OCI-LY3 (cell line): ENCODE measurements around the gene IRF6.

Experiments used
- H2AFZ ChIP-seq: fragments of 200-600, 300-600 bp; shearing (Covaris generic); 2 replicates; pipeline ENCODE4 v1.6.0; 2014; ENCODE audit warnings: antibody characterized with exemption, low read depth, low read length
- H3K27ac ChIP-seq: fragments of 200-600, 300-600 bp; sonication (generic); 2 replicates; pipeline ENCODE4 v1.5.1; 2014; ENCODE audit warnings: mild to moderate bottlenecking, low read length, moderate library complexity, mixed read lengths
- H3K27me3 ChIP-seq: fragments of 200-600, 300-600 bp; sonication (generic); 2 replicates; pipeline ENCODE4 v1.6.1; 2014; ENCODE audit warnings: low read depth, low read length, mixed read lengths
- H3K36me3 ChIP-seq: fragments of 200-600, 300-600 bp; sonication (generic); replicated peaks from 2 replicates; pipeline ENCODE3; 2014; ENCODE audit warnings: low read depth, low read length, mixed read lengths
- H3K4me1 ChIP-seq: fragments of 300-600, 200-600 bp; sonication (generic); 2 replicates; pipeline ENCODE4 v1.6.1; 2014; ENCODE audit warnings: low read length, mixed read lengths
- H3K4me2 ChIP-seq: fragments of 200-600, 300-600 bp; sonication (generic); 2 replicates; pipeline ENCODE4 v1.6.1; 2014; ENCODE audit warnings: low read length, mixed read lengths
- H3K4me3 ChIP-seq: fragments of 300-600, 200-600 bp; sonication (generic); 2 replicates; pipeline ENCODE4 v1.5.1; 2014; ENCODE audit warnings: antibody characterized with exemption, mild to moderate bottlenecking, low read length, moderate library complexity
- H3K79me2 ChIP-seq: fragments of 300-600, 200-600 bp; shearing (Covaris generic); 2 replicates; pipeline ENCODE4 v1.6.1; 2014; ENCODE audit warnings: mild to moderate bottlenecking, low read length, mixed read lengths
- H3K9ac ChIP-seq: fragments of 300-600, 200-600 bp; shearing (Covaris generic); 2 replicates; pipeline ENCODE4 v1.6.0; 2014; ENCODE audit warnings: mild to moderate bottlenecking, low read length, moderate library complexity
- H3K9me3 ChIP-seq: fragments of 200-600, 300-600 bp; shearing (Covaris generic); 2 replicates; pipeline ENCODE4 v1.6.1; 2014; ENCODE audit warnings: low read length, mixed read lengths; ENCODE audit not compliant: insufficient read depth
- H4K20me1 ChIP-seq: fragments of 200-600, 300-600 bp; sonication (generic); 2 replicates; pipeline ENCODE4 v1.6.1; 2016; ENCODE audit warnings: low read length, mixed read lengths; ENCODE audit not compliant: insufficient read depth
- EZH2phosphoT487 ChIP-seq: fragments of 200-600 bp; shearing (Covaris generic); IDR thresholded peaks from 2 replicates; pipeline ENCODE4 v1.6.1; 2018; ENCODE audit warnings: antibody characterized with exemption, mixed run types, low read depth
- TF ChIP-seq, protein P1 (sequence below): fragments of 200-600, 300-600 bp; sonication (generic); IDR thresholded peaks from 2 replicates; pipeline ENCODE4 v1.5.1; 2014; ENCODE audit warnings: antibody characterized with exemption, low read length, low read depth

Gene IRF6

DNA sequence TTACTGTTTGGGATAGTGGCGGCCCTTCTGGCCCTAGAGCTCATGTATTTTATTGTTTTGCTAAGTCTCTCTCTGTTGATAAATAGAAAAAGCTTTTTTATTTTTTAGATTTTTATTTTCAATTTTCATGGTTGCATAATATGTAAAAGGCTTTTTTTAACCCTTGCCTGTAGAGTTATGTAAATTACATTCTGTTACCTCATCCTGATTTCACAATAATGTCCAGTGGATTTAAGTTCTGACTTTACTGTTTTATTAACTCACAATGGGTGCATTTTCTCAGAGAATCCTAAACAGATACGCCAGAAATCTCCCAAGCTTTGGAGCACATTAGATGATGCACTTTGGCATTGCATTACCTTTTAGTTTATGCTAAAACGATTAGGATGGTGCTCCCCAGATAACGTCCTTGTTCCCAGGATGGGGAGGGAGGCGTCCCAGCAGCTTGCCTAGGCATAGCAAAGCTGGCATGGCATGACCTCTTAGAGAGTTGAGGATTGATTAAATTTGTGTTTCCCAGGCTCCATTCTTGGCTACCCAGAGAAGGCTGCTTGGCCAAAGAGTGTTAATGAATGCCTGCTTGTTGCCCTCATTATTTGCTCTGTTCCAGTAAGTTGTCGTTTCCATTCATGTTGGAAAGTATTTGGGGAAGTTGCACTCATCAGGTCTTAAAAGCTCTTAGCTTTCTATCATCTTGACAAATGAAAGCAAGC is 38.9 kb upstream of the IRF6 start:
- Histone ChIP-seq H3K36me3 (peaks cover 74% of the 10 kb centered on the region), H3K9ac (no peak overlapping the region), H3K27ac (no peak overlapping the region), H3K4me1 (no peaks in the 10 kb centered on the region), H3K4me3 (no peak overlapping the region), H2AFZ (no peak overlapping the region), H3K79me2 (no peaks in the 10 kb centered on the region), H4K20me1 (no peaks in the 10 kb centered on the region), H3K9me3 (no peaks in the 10 kb centered on the region), H3K4me2 (no peak overlapping the region), H3K27me3 (no peaks in the 10 kb centered on the region)
- TF ChIP-seq, protein P1, sequence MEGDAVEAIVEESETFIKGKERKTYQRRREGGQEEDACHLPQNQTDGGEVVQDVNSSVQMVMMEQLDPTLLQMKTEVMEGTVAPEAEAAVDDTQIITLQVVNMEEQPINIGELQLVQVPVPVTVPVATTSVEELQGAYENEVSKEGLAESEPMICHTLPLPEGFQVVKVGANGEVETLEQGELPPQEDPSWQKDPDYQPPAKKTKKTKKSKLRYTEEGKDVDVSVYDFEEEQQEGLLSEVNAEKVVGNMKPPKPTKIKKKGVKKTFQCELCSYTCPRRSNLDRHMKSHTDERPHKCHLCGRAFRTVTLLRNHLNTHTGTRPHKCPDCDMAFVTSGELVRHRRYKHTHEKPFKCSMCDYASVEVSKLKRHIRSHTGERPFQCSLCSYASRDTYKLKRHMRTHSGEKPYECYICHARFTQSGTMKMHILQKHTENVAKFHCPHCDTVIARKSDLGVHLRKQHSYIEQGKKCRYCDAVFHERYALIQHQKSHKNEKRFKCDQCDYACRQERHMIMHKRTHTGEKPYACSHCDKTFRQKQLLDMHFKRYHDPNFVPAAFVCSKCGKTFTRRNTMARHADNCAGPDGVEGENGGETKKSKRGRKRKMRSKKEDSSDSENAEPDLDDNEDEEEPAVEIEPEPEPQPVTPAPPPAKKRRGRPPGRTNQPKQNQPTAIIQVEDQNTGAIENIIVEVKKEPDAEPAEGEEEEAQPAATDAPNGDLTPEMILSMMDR, result no peak
- TF ChIP-seq EZH2phosphoT487, result no peak

DNA sequence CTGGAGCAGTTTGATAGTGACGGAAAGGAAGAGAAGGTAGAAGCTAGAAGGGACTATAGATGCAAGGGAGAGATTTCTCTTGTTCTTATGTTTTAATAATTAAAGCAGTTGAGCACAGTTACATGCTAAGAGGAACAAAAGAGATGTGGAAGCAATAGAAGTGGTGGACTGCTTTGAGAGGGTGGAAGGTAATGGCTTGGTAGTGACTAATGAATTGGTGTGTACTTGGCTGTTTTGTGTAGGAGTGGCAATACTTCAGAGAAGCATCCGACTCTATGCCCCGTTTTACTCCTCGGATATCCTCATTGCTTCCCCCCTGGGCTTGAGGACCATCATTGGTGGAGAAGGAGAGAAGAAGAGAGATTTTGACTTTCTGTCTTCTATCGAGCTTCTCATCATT is 34.7 kb upstream of the IRF6 start:
- Histone ChIP-seq H3K27me3 (no peaks in the 10 kb centered on the region), H3K4me3 (no peak overlapping the region), H3K79me2 (no peaks in the 10 kb centered on the region), H4K20me1 (no peaks in the 10 kb centered on the region), H3K27ac (no peak overlapping the region), H3K9ac (no peak overlapping the region), H3K4me1 (peaks cover 2% of the 10 kb centered on the region; the same call in 1 of the 2 replicates), H2AFZ (no peak overlapping the region), H3K9me3 (no peaks in the 10 kb centered on the region), H3K4me2 (no peak overlapping the region), H3K36me3 (peaks cover 93% of the 10 kb centered on the region)
- TF ChIP-seq EZH2phosphoT487, result no peak
- TF ChIP-seq, protein P1, result no peak

DNA sequence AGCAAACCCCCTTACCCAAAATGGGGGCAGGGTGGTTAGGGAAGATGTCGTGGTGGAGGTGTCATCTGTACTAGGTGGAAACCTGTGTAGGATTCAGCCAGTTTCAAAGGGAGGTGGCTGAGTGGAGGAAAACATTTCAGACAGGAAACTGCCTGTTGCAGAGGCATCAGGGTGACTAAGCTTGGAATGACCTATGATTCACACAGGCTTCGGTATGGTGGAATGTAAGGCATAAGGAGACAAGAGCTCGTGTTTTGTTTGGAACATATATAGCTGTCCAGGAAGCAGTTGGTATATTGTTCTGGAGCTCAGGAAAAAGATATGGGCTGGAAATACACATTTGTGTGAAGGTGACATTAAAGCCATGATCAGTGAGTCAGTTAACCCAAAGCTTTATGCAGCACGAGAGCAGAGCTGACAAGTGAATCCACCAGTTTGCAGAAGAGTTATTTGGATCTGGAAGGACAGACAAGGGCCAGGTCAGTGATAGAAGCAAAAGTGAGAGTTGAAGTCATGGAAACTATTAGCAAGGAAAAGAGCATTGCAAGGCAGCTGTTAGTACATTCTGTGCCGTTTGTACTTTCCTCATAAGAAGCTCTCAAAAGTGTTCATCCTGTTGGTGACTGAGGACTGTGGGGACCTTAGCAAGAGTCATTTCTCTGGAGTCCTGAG is 34.1 kb upstream of the IRF6 start:
- H2AFZ ChIP-seq, result no peak overlapping the region
- no peaks in the 10 kb centered on the region for H4K20me1 ChIP-seq
- H3K79me2 ChIP-seq, result no peaks in the 10 kb centered on the region
- H3K36me3 ChIP-seq, result peaks cover 94% of the 10 kb centered on the region
- H3K27me3 ChIP-seq, result no peaks in the 10 kb centered on the region
- H3K4me3 ChIP-seq, result no peak overlapping the region
- no peak overlapping the region for H3K4me2 ChIP-seq
- peaks cover 6% of the 10 kb centered on the region; the same call in 1 of the 2 replicates for H3K4me1 ChIP-seq
- no peaks in the 10 kb centered on the region for H3K9me3 ChIP-seq
- no peak overlapping the region for H3K9ac ChIP-seq
- no peak for TF ChIP-seq EZH2phosphoT487
- TF ChIP-seq, protein P1, result no peak
- no peak overlapping the region for H3K27ac ChIP-seq

DNA sequence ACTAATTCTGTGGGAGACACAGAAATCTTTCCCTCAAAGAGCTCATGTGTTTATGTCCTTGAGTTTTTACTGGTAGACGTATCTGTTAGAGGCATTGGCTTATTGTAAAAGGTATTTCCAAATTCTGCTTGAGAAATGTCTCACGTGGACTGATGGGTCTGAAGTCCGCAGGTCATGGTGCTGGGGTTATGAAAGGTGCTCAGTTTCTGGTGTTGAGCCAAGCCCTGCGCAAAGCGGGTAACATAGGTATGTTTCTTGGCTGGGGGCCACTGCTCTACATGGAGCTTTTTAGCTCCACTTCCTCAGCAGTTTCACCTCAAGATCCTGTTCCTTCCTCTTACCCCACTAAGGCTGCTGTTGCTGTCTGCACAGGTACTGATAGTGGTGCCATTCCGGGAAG is 32.6 kb upstream of the IRF6 start:
- no peak overlapping the region for H3K4me2 ChIP-seq
- H3K27ac ChIP-seq, result no peak overlapping the region
- H3K36me3 ChIP-seq, result peaks cover 98% of the 10 kb centered on the region
- H3K9ac ChIP-seq, result no peak overlapping the region
- H3K4me3 ChIP-seq, result no peak overlapping the region
- no peak overlapping the region for H2AFZ ChIP-seq
- H3K9me3 ChIP-seq, result no peaks in the 10 kb centered on the region
- peaks cover 6% of the 10 kb centered on the region; the same call in 1 of the 2 replicates for H3K4me1 ChIP-seq
- H4K20me1 ChIP-seq, result no peaks in the 10 kb centered on the region
- no peaks in the 10 kb centered on the region for H3K27me3 ChIP-seq
- TF ChIP-seq, protein P1, result no peak
- TF ChIP-seq EZH2phosphoT487, result no peak
- no peaks in the 10 kb centered on the region for H3K79me2 ChIP-seq
